NCI-H1092 (cell line): ENCODE data around the gene BRD4.

ENCODE experiments used
- DNase-seq: peaks from one replicate; lab custom pipeline; 2025; lab: John Stamatoyannopoulos, UW

BRD4 gene

GRCh38 chr19:15223649-15224361 lies 108.5 kb downstream of the BRD4 start:
- no peak for DNase-seq

- peak; percentile 94 for DNase-seq
Observed at GRCh38 chr19:15222738-15223648, 109.3 kb downstream of the BRD4 start.

GRCh38 chr19:15220833-15221232 lies 111.5 kb downstream of the BRD4 start:
- DNase-seq: no peak

- no peak for DNase-seq
Observed at GRCh38 chr19:15218501-15218900, 113.8 kb downstream of the BRD4 start.

GRCh38 chr19:15216363-15216762 lies 116.0 kb downstream of the BRD4 start:
- no peak for DNase-seq

GRCh38 chr19:15213715-15214381 lies 118.5 kb downstream of the BRD4 start:
- no peak for DNase-seq

GRCh38 chr19:15212711-15213110 lies 119.6 kb downstream of the BRD4 start:
- DNase-seq: no peak

GRCh38 chr19:15210323-15210781 lies 122.0 kb downstream of the BRD4 start:
- DNase-seq: no peak

- DNase-seq: no peak
Observed at GRCh38 chr19:15201374-15202023, 130.8 kb downstream of the BRD4 start.

GRCh38 chr19:15200553-15201364 lies 131.6 kb downstream of the BRD4 start, which contains the start of gene NOTCH3:
Gene NOTCH3, minus strand, starts transcription at chr19:15200995. Its CDS starts 90 bp downstream, at chr19:15200905.
- no peak for DNase-seq

- DNase-seq: no peak
Observed at GRCh38 chr19:15199661-15200552, 132.4 kb downstream of the BRD4 start.

- DNase-seq: no peak
Observed at GRCh38 chr19:15198951-15199660, 133.2 kb downstream of the BRD4 start.

GRCh38 chr19:15197942-15198341 lies 134.4 kb downstream of the BRD4 start:
- no peak for DNase-seq

GRCh38 chr19:15197275-15197941 lies 134.9 kb downstream of the BRD4 start:
- peak; percentile 25 for DNase-seq

GRCh38 chr19:15196360-15197005 lies 135.9 kb downstream of the BRD4 start:
- no peak for DNase-seq

GRCh38 chr19:15195371-15196334 lies 136.7 kb downstream of the BRD4 start:
- DNase-seq: no peak

GRCh38 chr19:15194938-15195337 lies 137.4 kb downstream of the BRD4 start:
- DNase-seq: no peak
